Measurements from ENCODE around the gene NCLN. TPM values are rescaled to one million over a fixed set of nuclear protein-coding genes. Genes with fewer than 3 reads are reported as not detected.

The NCLN gene
- polyA plus RNA-seq, 3 donors = 28.6 to 60.9 (median 34.5) TPM

- no peak overlapping the region for H3K9ac ChIP-seq (ENCODE audit: insufficient read depth, low read length, poor library complexity, severe bottlenecking)
- H3K27ac ChIP-seq (ENCODE audit: low read depth in 1 of 2, low read length in 2 of 2) = no peak overlapping the region
- no peak overlapping the region for H2AFZ ChIP-seq (ENCODE audit: insufficient read depth, low read depth, low read length, poor library complexity, severe bottlenecking)
- H3K4me1 ChIP-seq (ENCODE audit: control insufficient read depth in 1 of 2, insufficient read depth in 2 of 2, low read length in 2 of 2) = no peaks in the 10 kb centered on the region
- Mint-ChIP-seq H3K27me3 (ENCODE audit: low read depth in 3 of 3) (peaks cover 0 to 2% (median 0%) of the 10 kb centered on the region in 3 donors), H3K4me1 (no peaks in the 10 kb centered on the region), H3K27ac (peak overlapping the region in 1 of 7 donors; percentile 23), H3K9me3 (no peaks in the 10 kb centered on the region), H3K36me3 (peaks cover 23 to 51% of the 10 kb centered on the region in 2 donors), H3K4me3 (no peak overlapping the region)
- H3K4me3 ChIP-seq (replicated peaks in 1 of 3; ENCODE audit: low read depth in 2 of 3, low read length in 3 of 3) = no peak overlapping the region
- H4K20me1 ChIP-seq (ENCODE audit: insufficient read depth, low read length) = peaks cover 8% of the 10 kb centered on the region
- no peak overlapping the region for H3K4me2 ChIP-seq (replicated peaks; ENCODE audit: extremely low read depth, low read length, poor library complexity, severe bottlenecking)
- no peaks in the 10 kb centered on the region for H3K27me3 ChIP-seq (ENCODE audit: control insufficient read depth in 2 of 2, insufficient read depth in 2 of 2, low read length in 2 of 2)
- intact Hi-C loops (cut with micrococcal nuclease) = no loop called here
- DNase-seq = no peak
- WGBS (ENCODE audit: insufficient coverage) = 89% methylated on average over 15 of the region's 33 CpGs
- no peak for TF ChIP-seq CTCF (IDR thresholded peaks at IDR 0.05)
- peaks cover 53 to 56% of the 10 kb centered on the region in 2 donors for H3K36me3 ChIP-seq (replicated peaks in 1 of 2; ENCODE audit: control insufficient read depth in 1 of 2, insufficient read depth in 2 of 2, low read length in 2 of 2)
- H3K9me3 ChIP-seq (replicated peaks in 1 of 2; ENCODE audit: control insufficient read depth in 1 of 2, insufficient read depth in 1 of 2, low read length in 2 of 2) = no peaks in the 10 kb centered on the region
- H3K79me2 ChIP-seq (ENCODE audit: insufficient read depth, low read length) = no peaks in the 10 kb centered on the region
Measured at GRCh38 chr19:3208317-3209207, 22.8 kb downstream of the NCLN start.

- no peaks in the 10 kb centered on the region for H3K79me2 ChIP-seq (ENCODE audit: insufficient read depth, low read length)
- no peaks in the 10 kb centered on the region for H3K4me1 ChIP-seq (ENCODE audit: control insufficient read depth in 1 of 2, insufficient read depth in 2 of 2, low read length in 2 of 2)
- H3K4me3 ChIP-seq (replicated peaks in 1 of 3; ENCODE audit: low read depth in 2 of 3, low read length in 3 of 3) = no peak overlapping the region
- H3K27ac ChIP-seq (ENCODE audit: low read depth in 1 of 2, low read length in 2 of 2) = no peak overlapping the region
- H3K36me3 ChIP-seq (replicated peaks in 1 of 2; ENCODE audit: control insufficient read depth in 1 of 2, insufficient read depth in 2 of 2, low read length in 2 of 2) = peaks cover 34 to 37% of the 10 kb centered on the region in 2 donors
- TF ChIP-seq CTCF (IDR thresholded peaks at IDR 0.05) = peak; percentile 88
- no peak overlapping the region for H3K4me3 Mint-ChIP-seq
- intact Hi-C loops (cut with micrococcal nuclease) = loop anchor here (2.0 to 5.0 kb wide), 3 partner anchors 64 to 243 kb away; no protein-coding TSS in a partner anchor
- H3K27me3 Mint-ChIP-seq (ENCODE audit: low read depth in 3 of 3) = peaks cover 0 to 2% (median 1%) of the 10 kb centered on the region in 3 donors
- H3K9me3 Mint-ChIP-seq = no peaks in the 10 kb centered on the region
- H3K9me3 ChIP-seq (replicated peaks in 1 of 2; ENCODE audit: control insufficient read depth in 1 of 2, insufficient read depth in 1 of 2, low read length in 2 of 2) = no peaks in the 10 kb centered on the region
- peak overlapping the region in 1 of 7 donors; percentile 30 for H3K27ac Mint-ChIP-seq
- H3K4me1 Mint-ChIP-seq = no peaks in the 10 kb centered on the region
- H4K20me1 ChIP-seq (ENCODE audit: insufficient read depth, low read length) = peaks cover 8% of the 10 kb centered on the region
- WGBS (ENCODE audit: insufficient coverage) = 58% methylated on average over 16 of the region's 20 CpGs
- H3K27me3 ChIP-seq (ENCODE audit: control insufficient read depth in 2 of 2, insufficient read depth in 2 of 2, low read length in 2 of 2) = no peaks in the 10 kb centered on the region
- H2AFZ ChIP-seq (ENCODE audit: insufficient read depth, low read depth, low read length, poor library complexity, severe bottlenecking) = no peak overlapping the region
- DNase-seq = peak; percentile 33 to 61 (median 54)
- H3K9ac ChIP-seq (ENCODE audit: insufficient read depth, low read length, poor library complexity, severe bottlenecking) = no peak overlapping the region
- H3K4me2 ChIP-seq (replicated peaks; ENCODE audit: extremely low read depth, low read length, poor library complexity, severe bottlenecking) = no peak overlapping the region
- peaks cover 17 to 38% of the 10 kb centered on the region in 2 donors for H3K36me3 Mint-ChIP-seq
Measured at GRCh38 chr19:3210347-3211017, 24.8 kb downstream of the NCLN start.

Measured in CD14-positive monocyte (primary cell).